Measurements from ENCODE around the gene PHYHIPL. TPM values are rescaled to one million over a fixed set of nuclear protein-coding genes. Genes with fewer than 3 reads are reported as not detected.
"Not testable (repeated sequence)": the region's sequence is repeated elsewhere in the genome, so short reads cannot be mapped to it uniquely, and the experiment has no call there.

The PHYHIPL gene
- total RNA-seq, 3 donors from 2014 or later, result under 0.01 to 0.44 (median under 0.01) TPM

- Histone ChIP-seq H3K4me1 (no peaks in the 10 kb centered on the region), H3K4me3 (no peak overlapping the region), H3K27ac (no peak overlapping the region), H3K36me3 (no peaks in the 10 kb centered on the region), H3K9me3 (no peaks in the 10 kb centered on the region), H3K27me3 (no peaks in the 10 kb centered on the region)
- TF ChIP-seq POLR2A (IDR thresholded peaks at IDR 0.05) (no peak), CTCF (IDR thresholded peaks at IDR 0.05) (no peak), POLR2AphosphoS5 (IDR thresholded peaks at IDR 0.05) (no peak)
- no peak for DNase-seq (ENCODE audit: low spot score in 2 of 2)
- intact Hi-C loops (cut with DNase I; ENCODE audit: low total_unique reads), result no loop called here
Observed at GRCh38 chr10:59216178-59216869, 39.9 kb downstream of the PHYHIPL start.

- H3K27me3 ChIP-seq, result no peaks in the 10 kb centered on the region
- DNase-seq (ENCODE audit: low spot score in 2 of 2), result no peak
- H3K4me1 ChIP-seq, result no peaks in the 10 kb centered on the region
- intact Hi-C loops (cut with DNase I; ENCODE audit: low total_unique reads), result no loop called here
- H3K9me3 ChIP-seq, result no peaks in the 10 kb centered on the region
- H3K27ac ChIP-seq, result no peak overlapping the region
- H3K36me3 ChIP-seq, result no peaks in the 10 kb centered on the region
- no peak for TF ChIP-seq CTCF (IDR thresholded peaks at IDR 0.05)
- TF ChIP-seq POLR2AphosphoS5 (IDR thresholded peaks at IDR 0.05), result no peak
- no peak for TF ChIP-seq POLR2A (IDR thresholded peaks at IDR 0.05)
- no peak overlapping the region for H3K4me3 ChIP-seq
Observed at GRCh38 chr10:59222788-59223187, 46.3 kb downstream of the PHYHIPL start.

DNA sequence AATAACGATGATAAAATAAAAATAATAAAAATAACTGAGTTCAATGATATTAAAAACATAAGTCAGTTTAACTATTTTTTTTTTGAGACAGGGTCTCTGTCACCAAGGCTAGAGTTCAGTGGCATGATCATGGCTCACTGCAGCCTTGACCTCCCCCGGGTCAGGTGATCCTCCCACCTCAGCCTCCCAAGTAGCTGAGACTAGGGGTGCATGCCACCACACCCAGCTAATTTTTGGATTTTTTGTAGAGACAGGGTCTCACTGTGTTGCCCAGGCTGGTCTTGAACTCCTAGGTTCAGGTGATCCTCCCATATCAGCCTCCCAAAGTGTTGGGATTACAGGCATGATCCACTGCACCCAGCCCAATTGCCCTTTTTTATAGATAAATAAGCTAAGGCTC lies 47.2 kb downstream of the PHYHIPL start:
- H3K4me3 ChIP-seq; H3K4me1 ChIP-seq; DNase-seq (ENCODE audit: low spot score in 2 of 2); H3K27me3 ChIP-seq; H3K36me3 ChIP-seq; intact Hi-C loops (cut with DNase I; ENCODE audit: low total_unique reads); H3K9me3 ChIP-seq; H3K27ac ChIP-seq: not testable (repeated sequence)

GRCh38 chr10:59225211-59225610 lies 48.8 kb downstream of the PHYHIPL start:
- Histone ChIP-seq H3K27ac (no peak overlapping the region), H3K36me3 (no peaks in the 10 kb centered on the region), H3K9me3 (no peaks in the 10 kb centered on the region), H3K27me3 (no peaks in the 10 kb centered on the region), H3K4me3 (no peak overlapping the region), H3K4me1 (no peaks in the 10 kb centered on the region)
- intact Hi-C loops (cut with DNase I; ENCODE audit: low total_unique reads), result no loop called here
- TF ChIP-seq POLR2AphosphoS5 (IDR thresholded peaks at IDR 0.05), result no peak
- no peak for TF ChIP-seq POLR2A (IDR thresholded peaks at IDR 0.05)
- no peak for TF ChIP-seq CTCF (IDR thresholded peaks at IDR 0.05)
- DNase-seq (ENCODE audit: low spot score in 2 of 2), result no peak

DNA sequence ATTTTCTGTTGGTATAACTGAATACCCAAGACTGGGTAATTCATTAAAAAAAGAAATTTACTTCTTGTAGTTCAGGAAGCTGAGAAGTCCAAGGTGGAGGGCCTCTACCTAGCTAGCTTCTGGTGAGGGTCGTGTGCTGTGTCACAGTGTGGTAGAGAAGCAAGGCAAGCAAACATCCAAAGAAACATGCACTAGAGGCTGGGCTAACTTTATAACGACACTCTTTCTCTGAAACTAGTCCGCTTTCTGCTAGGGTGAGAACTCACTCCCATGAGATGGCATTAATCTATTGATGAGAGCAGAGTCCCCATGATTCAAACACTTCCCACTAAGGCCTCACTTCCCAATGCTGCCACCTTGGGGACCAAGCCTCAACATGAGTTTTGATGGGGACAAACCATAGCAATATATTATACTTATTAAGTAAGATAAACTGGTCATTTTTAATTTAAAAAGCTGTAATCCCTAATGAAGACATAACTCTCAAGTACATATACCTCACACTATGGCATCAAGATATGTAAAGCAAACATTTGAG lies 50.8 kb downstream of the PHYHIPL start:
- H3K36me3 ChIP-seq, result no peaks in the 10 kb centered on the region
- H3K27me3 ChIP-seq, result no peaks in the 10 kb centered on the region
- intact Hi-C loops (cut with DNase I; ENCODE audit: low total_unique reads), result no loop called here
- H3K27ac ChIP-seq, result no peak overlapping the region
- TF ChIP-seq CTCF (IDR thresholded peaks at IDR 0.05) (no peak), POLR2AphosphoS5 (IDR thresholded peaks at IDR 0.05) (no peak), POLR2A (IDR thresholded peaks at IDR 0.05) (no peak)
- H3K4me1 ChIP-seq, result no peaks in the 10 kb centered on the region
- H3K9me3 ChIP-seq, result no peaks in the 10 kb centered on the region
- no peak overlapping the region for H3K4me3 ChIP-seq
- no peak for DNase-seq (ENCODE audit: low spot score in 2 of 2)
